ENCODE data around the gene AIF1L. TPM values are rescaled to one million over a fixed set of nuclear protein-coding genes. Genes with fewer than 3 reads are reported as not detected.
A peak's percentile ranks its signal among the peaks of the same experiment; 100 is the strongest.

The AIF1L gene
- total RNA-seq, 1 experiment from 2014 or later: 26.9 TPM

DNA sequence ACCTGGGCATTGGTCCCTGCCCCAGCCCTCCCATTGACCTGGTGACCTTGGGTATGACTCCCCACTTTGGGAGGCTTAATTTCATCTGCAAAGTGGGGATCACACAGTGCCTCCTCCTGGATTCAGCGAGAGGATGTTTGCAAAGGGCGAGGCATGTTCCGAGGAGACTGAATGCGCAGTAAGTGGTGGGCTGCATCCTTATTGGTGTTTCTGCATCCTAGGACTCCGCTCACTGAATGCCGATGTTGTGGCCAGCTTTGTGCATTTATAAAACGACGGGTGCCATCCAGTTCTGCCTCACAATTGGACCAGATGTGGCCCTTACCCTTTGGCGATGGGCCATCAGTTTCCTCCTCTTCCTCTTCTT is 23.5 kb upstream of the AIF1L start:
- in situ Hi-C loops (cut with HindIII; ENCODE audit: low sequenced_read_pairs): no loop called here
- no peak for DNase-seq (ENCODE audit: low spot score)

GRCh38 chr9:131076347-131077195 is 19.8 kb upstream of the AIF1L start:
- in situ Hi-C loops (cut with HindIII; ENCODE audit: low sequenced_read_pairs): no loop called here
- DNase-seq (ENCODE audit: low spot score): no peak

GRCh38 chr9:131078427-131079366 is 17.6 kb upstream of the AIF1L start:
- DNase-seq (ENCODE audit: low spot score): no peak
- in situ Hi-C loops (cut with HindIII; ENCODE audit: low sequenced_read_pairs): no loop called here

- in situ Hi-C loops (cut with HindIII; ENCODE audit: low sequenced_read_pairs): no loop called here
- no peak for DNase-seq (ENCODE audit: low spot score)
Measured at GRCh38 chr9:131080589-131080988, 15.7 kb upstream of the AIF1L start.

DNA sequence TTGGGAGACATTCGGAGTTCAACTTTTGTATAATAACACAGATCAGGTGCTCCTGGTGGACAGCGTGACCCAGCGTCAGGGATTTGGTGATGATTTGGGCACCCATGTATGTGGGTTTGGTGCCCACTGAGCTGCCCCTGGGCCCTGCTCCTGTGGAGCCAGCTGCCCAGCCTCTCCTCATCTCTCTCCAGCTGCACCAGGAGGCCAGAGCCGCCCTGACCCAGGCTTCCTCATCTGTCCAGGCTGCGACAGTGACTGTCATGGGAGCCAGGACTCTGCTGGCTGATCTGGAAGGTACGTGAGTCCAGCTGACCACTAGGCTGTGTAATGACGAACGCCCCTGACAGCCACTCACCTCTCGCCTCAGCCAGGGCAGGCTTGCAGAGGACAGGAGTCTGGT is 14.5 kb upstream of the AIF1L start:
- in situ Hi-C loops (cut with HindIII; ENCODE audit: low sequenced_read_pairs): no loop called here
- DNase-seq (ENCODE audit: low spot score): no peak

DNA sequence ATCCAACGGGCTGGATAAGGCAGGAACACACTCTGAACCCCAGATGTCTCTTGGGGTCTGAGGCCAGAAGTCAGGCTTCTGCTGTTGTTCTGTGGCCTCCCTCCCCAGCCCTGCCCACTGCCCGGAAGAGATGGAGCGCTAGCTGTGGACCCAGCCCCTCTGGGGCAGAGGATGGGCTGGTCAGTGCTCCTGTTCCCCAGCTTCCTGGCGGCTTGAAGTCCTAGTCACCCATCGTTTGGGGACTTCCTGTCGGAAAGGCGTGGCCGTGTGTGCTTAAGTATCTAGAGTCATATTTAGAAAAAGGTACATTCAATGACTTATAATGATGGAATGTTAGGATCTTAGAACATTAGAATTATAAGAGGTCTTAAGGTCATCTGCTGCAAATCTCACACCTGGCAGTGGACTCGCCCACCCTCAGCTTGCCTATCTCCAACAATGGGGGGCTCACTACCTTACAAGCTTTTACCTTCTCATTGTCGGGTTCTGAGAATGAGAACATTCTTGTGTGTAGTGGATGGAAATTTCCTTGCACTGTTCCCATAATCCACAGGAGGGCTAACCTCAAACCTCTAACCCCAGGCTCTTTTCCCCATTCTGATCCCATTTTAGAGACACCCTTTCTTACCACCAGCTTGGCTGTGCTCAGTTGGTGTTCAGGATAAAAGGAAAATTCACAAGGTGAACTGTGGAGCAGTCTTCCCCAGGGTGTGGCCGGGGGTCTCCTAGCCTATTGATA is 13.4 kb upstream of the AIF1L start:
- DNase-seq (ENCODE audit: low spot score): no peak
- in situ Hi-C loops (cut with HindIII; ENCODE audit: low sequenced_read_pairs): no loop called here

GRCh38 chr9:131084661-131085369 is 11.5 kb upstream of the AIF1L start:
- in situ Hi-C loops (cut with HindIII; ENCODE audit: low sequenced_read_pairs): no loop called here
- DNase-seq (ENCODE audit: low spot score): no peak

GRCh38 chr9:131085370-131086122 is 10.8 kb upstream of the AIF1L start:
- DNase-seq (ENCODE audit: low spot score): no peak
- in situ Hi-C loops (cut with HindIII; ENCODE audit: low sequenced_read_pairs): no loop called here

GRCh38 chr9:131087354-131087893 is 8.9 kb upstream of the AIF1L start:
- DNase-seq (ENCODE audit: low spot score): peak; percentile 27
- in situ Hi-C loops (cut with HindIII; ENCODE audit: low sequenced_read_pairs): no loop called here

DNA sequence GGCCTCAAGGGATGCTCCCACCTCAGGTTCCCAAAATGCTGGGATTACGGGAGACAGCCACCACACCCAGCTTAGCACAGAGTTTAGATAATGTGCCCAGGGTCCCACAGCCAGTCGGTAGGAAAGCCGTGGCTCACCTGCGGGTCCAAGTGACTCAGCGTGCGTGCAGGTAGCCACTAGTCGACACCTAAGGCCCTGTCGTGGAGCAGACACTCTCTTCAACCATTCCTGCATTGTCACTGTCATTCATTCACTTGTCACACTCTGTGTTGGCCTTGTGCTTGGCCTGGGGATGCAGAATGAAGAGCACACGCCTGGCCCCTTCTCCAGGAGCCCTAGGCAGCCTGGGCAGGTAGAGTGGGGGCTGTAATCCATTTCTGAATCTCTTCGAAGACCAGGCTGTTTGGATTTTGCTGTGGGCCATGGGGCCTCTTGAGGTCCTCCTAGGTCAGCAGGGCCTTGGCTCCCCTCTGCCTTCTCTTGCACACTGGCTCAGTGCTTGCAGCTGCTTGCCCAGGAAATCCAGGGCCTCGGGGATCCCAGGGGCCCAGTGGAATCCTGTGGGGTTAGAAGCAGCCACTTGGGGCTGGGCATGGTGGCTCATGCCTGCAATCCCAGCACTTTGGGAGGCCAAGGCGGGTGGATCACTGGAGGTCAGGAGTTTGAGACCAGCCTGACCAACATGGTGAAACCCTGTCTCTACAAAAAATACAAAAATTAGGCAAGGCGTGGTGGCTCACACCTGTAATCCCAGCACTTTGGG is 6.1 kb upstream of the AIF1L start:
- DNase-seq (ENCODE audit: low spot score): no peak
- in situ Hi-C loops (cut with HindIII; ENCODE audit: low sequenced_read_pairs): no loop called here

- DNase-seq (ENCODE audit: low spot score): no peak
- in situ Hi-C loops (cut with HindIII; ENCODE audit: low sequenced_read_pairs): no loop called here
Measured at GRCh38 chr9:131091352-131091992, 4.9 kb upstream of the AIF1L start.

DNA sequence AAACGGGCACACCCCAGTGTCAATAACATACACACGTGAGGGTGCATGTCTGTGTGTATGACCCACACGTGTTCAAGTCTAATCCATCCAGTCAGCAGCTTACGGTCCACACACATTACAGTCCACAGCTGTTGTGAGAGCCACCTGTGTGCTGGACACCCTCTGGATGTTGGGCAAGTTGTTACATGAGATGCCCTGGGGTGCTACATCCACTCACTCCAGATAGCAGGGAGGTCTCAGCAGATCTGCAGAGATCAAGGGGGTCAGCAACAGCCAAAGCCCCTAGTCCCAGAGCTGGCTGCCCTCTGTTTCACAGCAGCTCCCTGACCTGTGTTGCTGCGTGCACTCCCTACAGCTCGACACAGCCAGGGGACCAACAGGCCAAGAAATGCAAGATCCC is 4.3 kb upstream of the AIF1L start:
- in situ Hi-C loops (cut with HindIII; ENCODE audit: low sequenced_read_pairs): no loop called here
- no peak for DNase-seq (ENCODE audit: low spot score)

GRCh38 chr9:131092548-131093440 is 3.5 kb upstream of the AIF1L start:
- in situ Hi-C loops (cut with HindIII; ENCODE audit: low sequenced_read_pairs): no loop called here

GRCh38 chr9:131094015-131094414 is 2.3 kb upstream of the AIF1L start:
- DNase-seq (ENCODE audit: low spot score): no peak
- in situ Hi-C loops (cut with HindIII; ENCODE audit: low sequenced_read_pairs): no loop called here

More at GRCh38 chr9:131092548-131093440, 3.5 kb upstream of the AIF1L start:
- DNase-seq (ENCODE audit: low spot score): no peak

DNA sequence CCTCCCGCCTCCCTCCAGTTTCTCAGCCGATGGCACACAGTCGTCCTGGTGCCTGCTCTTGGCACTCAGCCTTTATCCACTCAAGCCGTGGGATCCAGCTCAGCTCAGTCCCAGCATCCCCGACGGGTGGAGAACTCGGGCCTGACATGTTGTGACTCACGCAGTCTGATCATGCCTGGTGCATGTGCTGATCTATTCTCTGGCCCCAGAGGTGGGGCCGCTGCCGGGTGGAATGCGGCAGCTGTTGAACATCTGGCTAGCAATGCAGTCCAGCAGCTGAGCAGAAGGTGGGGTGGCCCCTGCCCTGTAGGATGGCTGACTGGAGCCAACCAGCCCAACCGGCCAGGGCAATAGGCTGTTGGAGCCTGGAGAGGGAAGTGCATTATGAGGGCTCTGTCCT is 1.7 kb upstream of the AIF1L start:
- DNase-seq (ENCODE audit: low spot score): no peak

DNA sequence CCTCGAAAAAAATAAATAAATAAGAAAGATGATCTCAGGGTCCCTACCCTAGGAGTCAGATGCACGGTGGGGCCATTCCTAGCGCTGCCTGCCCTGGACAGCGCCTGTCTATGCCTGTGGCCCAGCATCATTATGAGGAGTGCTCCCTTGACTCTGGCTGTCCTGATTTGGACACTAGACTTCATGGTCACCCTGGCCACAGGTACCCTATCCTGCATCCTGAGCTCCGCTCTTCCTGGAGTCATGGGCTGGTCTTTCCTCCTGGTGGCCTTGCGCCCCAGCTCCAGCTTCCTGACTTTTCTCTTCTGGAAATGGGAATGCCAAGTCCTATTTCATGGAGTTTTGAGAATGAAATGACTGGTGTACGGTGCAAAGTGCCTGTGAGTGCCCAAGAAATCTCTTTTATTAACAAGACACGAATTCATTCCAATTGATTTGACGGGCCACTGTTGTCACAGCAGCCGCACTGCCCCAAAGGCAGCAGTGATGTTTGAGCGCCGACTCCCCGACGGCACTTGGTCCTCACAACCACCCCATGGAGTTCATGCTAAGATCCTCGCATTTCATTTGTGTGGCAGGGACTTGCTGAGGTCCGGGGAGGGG is 564 bp upstream of the AIF1L start:
- in situ Hi-C loops (cut with HindIII; ENCODE audit: low sequenced_read_pairs): no loop called here

More for the DNA sequence above, 1.7 kb upstream of the AIF1L start:
- in situ Hi-C loops (cut with HindIII; ENCODE audit: low sequenced_read_pairs): no loop called here

More for the DNA sequence above, 564 bp upstream of the AIF1L start:
- no peak for DNase-seq (ENCODE audit: low spot score)
